GF-D8 (cell line): ENCODE results near the gene BCAR1.
A peak's percentile ranks its signal among the peaks of the same experiment; 100 is the strongest.

Experiments used
- DNase-seq: peaks from one replicate; lab custom pipeline; 2025; lab: John Stamatoyannopoulos, UW

BCAR1 gene

DNA sequence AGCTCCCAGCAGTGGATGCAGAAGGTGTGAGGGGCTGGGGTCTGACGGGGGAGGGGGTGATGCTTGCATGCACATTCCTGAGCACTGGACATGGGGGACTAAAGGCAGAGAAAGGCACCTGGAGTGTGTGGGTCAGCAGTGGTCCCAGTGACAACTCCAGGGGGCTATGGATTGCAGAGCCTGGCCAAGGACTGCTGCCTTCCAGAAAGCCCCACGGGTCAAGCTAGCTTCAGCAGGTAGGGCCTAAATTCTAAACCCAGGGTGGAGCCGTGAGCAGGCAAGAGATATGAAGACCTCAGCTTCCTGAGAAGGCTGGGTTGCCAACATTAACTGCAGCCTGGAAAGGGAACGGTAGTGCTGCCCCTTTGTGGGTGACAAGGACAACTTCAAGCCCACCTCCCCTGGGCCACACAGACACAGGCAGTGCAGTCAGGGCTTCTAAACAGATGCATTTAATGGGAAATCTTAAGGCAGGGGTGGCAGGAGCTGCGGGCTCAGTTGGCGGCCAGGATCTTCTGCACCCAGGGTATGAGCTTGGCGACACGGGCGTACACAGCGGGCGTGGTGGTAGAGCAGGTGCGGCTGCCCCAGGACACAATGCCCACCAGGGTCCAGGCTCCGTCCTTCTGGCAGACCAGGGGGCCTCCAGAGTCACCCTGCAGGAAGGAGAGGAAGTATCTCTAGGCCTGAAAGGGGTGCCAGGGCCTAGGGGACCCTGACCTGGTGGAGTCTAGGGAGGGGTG is 47.6 kb downstream of the BCAR1 start:
- DNase-seq, result no peak

DNA sequence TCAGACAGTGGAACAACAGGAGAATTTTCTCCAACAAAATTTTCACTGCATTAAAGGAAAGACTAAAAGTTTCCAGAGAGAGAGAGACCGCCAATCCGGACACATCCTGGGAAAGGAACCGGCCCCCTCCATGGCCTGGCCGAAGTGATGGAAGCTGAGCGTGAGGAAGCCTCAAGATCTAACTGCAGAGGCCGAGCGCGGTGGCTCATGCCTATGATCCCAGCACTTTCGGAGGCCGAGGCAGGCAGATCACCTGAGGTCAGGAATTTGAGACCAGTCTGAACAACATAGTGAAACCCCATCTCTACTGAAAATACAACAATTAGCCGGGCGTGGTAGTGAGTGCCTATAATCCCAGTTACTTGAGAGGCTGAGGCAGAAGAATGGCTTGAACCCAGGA is 48.3 kb downstream of the BCAR1 start:
- DNase-seq, result no peak

DNA sequence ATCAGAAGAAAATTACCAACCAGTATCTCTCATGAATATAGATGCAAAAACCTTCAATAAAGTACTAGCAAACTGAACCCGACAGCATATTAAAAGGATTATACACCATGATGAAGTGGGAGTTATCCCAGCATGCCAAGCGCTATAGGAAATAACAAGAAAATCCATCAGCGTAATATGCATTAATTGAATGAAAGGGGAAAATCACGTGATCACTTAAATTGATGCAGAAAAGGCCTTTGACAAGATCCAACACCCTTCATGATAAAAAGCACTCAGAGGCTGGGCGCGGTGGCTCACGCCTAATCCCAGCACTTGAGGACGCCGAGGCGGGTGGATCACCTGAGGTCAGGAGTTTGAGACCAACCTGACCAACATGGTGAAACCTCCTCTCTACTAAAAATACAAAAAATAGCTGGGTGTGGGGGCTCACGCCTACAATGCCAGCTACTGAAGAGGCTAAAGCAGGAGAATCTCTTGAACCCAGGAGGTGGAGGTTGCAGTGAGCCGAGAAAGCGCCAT is 49.3 kb downstream of the BCAR1 start:
- DNase-seq, result no peak

DNA sequence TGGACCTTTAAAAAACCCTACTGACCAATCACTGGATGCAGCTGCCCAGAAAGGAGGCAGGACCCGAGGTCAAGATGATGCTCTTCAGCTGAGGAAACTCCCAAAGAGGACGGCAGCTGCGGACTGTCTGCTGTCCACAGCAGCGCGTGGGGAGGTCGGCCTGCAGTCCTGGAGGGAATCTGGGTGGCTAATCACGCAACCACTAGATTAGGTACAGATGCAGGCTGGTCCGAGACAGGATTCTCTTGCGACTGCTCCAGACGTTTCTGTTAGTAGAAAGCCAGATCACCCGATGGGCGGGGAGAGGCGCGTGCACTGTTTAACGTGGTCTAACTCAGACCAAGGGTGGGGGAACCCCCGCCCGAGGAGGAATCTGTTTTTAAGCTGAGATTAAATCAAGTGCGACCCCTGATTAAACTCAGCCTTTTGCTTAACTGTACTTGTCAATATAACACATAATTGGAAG is 53.3 kb downstream of the BCAR1 start:
- no peak for DNase-seq

DNA sequence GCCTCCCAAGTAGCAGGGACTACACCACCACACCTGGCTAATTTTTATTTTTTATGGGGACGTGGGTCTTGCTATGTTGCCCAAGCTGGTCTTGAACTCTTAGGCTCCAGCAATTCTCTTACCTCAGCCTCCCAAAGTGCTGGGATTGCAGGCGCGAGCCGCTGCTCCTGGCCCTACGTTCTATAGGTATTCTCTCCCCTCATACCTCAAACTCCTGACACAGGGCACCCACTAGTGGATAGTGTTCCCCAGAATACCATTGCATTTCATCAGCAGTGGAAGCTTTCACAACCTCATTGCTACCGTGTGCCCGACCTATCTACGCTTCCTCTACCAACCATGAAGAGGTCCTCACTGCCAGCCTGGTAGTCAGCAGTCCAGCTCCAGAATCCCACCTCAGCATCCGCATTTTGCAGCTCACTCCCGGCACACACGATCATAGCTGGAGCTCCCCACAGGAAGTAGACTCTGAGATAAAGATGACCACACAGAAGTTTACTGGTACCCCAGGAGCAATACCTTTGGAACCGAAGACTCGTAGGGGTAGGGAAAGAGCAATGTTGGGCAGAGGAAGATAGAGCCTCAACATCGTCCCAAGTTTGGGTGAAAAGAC is 53.8 kb downstream of the BCAR1 start:
- no peak for DNase-seq

DNA sequence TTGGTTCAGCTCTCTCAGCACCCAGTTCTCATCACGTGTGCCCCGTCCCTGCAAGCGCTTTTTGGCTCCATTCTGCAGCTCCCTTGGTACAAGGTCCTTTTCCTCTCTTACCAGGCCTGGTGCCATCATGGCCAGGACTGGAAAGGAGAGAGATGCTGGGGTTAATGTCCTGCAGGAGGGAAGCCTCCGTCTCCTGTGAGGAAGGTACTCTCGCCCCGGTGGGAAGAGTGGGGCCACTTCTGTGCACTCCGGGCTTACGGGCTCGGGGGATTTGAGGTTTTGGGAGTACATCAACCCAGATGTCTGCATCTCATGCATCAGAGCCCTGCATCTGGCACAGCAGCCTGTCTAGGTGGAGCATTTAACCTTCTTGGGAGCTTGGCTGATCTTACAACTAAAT is 54.6 kb downstream of the BCAR1 start:
- no peak for DNase-seq

DNA sequence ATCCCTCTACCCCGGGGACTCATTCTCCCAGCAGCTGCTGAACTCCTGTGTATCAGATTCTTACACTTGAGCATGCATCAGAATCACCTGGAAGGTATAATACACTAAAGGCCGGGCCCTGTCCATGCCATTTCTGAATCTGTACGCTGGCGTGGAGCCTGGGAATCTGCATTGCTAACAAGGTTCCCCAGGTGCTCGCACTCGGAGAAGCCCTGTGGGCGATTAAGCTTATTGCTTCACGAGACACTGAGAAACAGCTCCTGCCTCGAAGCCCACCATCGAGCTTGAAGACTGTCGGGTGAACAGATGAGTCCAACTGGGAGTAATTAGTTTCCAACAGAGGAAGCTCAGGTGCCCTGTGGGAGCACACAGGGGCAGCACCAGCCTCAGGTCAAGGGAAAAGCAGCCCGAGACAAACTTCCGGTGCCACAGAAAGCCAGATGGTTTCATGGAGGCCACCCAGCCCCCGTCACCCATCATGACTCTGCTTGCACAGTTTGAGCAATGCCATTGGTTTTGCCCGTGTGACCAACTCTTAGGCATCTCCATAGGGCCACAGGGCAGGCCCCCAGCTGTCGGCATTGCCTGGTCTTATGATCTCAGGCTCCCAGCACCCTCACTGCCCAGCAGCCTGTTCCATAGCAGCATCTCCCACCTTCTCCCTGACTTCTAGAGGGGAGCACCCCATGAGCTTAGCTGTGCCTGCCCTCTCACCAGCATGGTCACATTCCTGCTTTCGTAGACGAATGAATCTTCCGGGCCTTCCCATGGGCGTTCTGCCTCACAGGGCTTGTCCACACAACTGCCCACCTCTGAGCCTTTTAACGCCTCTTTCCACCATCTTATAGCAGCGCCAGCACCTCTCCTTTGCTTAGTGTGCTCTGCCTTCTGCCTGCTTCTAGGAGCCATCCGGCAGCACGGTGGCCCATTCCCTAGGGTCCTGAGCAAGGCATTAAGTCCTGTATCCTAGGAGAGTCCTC is 55.3 kb downstream of the BCAR1 start:
- no peak for DNase-seq

DNA sequence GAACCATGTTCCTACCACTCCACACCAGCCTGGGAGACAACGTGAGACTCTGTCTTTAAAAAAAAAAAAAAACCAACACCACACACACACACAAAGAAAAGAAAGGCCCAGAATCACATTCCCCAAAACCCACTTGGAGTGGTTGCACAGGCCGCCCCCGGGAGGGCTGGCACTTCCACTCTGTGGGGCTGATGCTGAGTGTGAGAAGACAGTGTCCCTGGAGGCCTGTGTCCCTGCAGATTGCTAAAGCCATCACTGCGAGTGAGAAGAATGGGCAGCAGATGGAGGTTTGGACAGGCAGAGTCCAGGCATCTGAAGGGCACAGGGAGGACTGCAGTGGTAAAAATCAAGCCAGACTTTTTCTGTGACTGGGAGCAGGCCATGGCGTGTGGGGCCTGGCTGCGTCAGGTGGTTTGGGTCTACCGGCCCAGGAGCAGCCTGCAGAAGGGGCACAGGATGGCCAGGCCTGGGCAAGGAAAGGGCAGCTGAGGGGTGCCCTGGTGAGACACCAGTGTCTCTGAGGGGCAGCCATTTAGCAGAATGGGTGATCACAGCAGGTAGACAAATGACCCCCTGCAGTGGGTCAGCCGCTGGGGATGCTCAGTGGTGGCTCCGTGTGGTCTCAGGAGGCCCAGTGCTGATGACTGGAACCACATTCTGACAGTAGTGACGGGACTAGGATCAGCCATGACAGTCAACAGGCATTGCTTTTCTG is 57.5 kb downstream of the BCAR1 start:
- DNase-seq, result no peak

DNA sequence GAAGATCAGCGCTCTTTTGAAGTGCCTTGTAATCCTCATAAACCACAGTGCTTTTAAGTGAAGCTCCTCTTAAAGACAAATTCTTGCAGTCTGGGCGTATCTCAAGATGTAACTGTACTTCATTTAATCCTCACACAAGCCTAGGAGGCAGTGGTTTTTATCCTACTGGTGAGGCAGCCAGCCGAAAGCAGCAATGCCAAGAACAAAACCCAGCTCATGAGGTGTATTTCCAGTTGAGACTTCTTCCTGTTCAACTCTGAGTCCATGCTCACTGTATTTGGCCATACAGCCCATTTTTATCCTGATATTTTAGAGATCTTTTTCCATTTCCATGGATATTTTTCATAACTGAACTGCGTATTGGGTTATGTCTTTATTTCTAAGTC is 58.2 kb downstream of the BCAR1 start:
- no peak for DNase-seq

DNA sequence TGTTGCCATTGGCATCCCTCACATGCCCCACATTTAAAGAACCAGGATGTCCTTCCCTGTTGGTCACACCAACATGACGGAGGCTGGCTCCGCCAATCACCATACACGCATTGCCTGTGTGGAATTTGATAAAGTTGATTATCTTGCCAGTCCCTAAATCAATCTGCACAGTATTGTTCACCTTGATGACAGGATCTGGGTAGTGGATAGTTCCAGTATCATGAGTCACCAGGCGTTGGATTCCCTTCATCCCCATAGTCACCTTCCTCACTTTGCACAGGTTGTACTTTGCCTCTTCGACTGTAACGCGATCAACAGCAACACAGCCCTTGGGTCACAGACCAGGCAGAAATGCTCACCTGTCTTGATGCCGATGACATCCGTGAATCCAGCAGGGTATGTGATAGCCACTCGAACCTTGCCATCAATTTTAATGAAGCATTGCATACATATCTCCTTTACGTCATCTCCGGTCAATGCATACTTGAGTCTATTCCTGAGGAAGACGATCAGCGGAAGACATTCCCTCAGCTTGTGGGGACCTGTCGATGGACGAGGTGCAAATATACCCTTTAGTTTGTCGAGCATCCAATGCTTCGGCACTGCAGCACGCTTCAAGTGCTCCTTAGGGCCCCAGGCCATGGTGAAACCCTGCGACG is 58.7 kb downstream of the BCAR1 start:
- DNase-seq, result no peak

DNA sequence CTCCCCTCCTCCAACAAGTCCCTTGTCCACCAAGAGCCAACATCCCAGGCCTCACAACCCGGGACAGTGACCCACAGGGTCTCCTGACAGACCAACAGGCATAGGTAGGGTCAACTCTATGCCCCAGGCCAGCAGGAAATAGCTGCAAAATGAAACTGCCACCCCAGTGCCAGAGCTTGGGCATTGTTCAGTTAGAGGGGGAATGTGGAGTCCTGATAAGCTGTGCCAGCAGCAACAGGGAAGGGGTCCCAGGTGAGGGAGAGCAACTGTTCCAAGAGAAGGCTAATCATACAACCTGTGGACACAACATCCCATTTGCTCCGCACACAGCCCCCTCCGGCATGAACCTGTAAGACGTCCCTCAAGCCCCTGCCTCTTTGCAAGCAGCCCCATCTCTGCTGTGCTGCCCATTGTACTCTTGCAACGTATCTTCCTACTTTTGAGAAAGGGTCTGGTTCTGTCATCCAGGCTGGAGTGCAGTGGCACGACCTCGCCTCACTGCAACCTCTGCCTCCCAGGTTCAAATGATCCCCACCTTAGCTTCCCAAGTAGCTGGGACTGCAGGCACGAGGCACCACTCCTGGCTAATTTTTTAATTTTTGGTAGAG is 61.7 kb downstream of the BCAR1 start:
- DNase-seq, result no peak

DNA sequence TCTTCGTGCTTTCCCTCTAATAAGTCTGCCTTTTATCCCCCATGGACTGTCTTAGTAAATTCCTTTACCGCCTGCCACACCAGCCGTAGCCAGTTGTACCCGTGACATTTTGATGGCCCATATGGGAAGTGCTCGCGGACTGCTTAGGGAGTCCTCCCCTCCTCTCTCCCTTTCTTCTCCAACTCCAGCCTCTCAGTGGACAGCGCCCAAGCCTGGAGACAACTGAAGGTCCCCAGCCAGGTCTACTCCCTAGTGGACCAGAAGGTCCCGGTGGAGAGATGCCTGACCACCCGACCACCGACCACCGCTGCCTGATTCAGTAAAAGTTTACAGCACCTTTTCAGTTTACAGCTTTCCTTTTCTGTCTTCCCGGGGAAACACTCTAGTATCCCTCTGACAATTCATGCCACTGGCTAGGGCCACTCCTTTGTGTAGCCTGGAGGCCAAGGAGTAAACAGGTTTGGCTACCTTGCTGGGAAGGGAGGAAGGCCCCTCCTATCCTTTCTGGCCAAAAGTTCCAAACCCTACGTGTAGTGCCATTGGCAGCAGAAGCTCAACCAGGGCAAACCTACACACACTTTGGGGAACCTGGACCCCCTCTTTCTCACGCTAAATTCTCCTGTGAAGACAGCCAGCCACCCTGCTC is 62.5 kb downstream of the BCAR1 start:
- no peak for DNase-seq

DNA sequence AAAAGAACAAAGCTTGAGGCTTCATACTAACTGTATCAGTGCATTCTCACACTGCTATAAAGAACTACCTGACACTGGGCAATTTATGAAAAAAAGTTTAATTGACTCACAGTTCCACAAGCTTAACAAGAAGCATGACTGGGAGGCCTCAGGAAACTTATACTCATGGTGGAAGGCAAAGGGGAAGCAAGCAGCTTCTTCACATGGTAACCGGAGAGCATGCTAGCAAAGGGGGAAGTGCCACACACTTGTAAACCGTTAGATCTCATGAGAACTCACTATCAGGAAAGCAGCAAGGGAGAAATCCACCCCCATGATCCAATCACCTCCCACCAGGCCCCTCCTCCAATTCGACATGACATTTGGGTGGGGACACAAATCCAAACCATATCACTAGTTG is 69.8 kb downstream of the BCAR1 start:
- DNase-seq, result peak; percentile 68

DNA sequence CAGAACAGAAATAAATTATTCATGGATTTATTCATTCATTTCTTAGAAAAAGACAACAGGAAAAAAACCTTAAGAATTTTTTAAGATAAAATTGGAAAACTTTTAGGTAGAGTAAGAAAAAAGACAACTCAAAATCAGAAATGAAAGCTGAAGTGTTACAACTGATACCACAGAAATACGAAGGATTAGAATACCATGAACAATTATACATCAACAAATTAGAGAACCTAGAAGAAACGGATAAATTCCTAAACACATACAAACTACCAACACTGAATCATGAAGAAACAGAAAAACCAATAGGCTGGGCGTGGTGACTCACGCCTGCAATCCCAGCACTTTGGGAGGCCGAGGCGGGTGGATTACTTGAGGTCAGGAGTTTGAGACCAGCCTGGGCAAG is 72.2 kb downstream of the BCAR1 start:
- no peak for DNase-seq
